ENCODE measurements around the gene SLC38A5.
"Not testable (repeated sequence)": the region's sequence is repeated elsewhere in the genome, so short reads cannot be mapped to it uniquely, and the experiment has no call there.

Gene SLC38A5

DNA sequence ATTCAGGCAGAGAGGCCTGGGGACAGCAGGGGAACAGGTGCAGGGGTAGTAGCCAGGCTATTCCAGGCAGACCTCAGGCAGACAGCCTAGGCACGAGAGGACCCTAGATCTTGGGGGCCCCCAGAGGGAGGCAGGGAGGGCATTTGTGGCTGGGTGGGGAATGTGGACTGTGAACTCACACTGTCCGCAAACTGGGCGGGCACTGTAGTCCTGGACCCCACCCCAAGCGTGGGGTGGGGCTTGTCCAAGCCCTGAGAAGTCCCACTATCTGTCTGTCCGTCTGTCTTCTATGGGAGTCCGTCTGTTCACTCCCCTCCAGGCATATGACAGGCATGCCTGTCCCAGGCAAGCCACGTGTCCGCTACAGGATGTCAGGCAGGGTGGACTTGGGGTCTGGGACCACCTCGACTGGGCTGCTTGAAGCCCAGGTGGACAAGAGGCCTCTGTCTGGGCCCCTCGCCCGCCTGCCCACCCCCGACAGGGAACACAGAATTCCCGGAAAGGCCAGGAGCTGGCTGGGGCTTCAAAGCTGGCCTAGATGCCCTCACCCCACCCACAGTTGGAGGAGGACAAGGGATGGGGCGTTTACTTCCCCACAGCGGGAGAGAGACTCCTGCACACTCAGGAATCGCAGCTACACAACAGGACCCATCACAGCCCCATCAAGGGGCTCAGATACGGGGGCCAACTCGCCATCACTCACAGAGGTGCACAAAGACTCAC is at the start of gene SLC38A5:
Gene SLC38A5, minus strand, starts transcription at position 151 of the 723 bp plus-strand sequence. CDS start 2,336 bp downstream, outside the sequence.
- Histone ChIP-seq H3K36me3 (ENCODE audit: control insufficient read depth, insufficient read depth, low read length) (no peaks in the 10 kb centered on the region; the same call in 1 of the 2 replicates), H3K4me3 (replicated peaks; ENCODE audit: low read depth, low read length) (peak within 1 kb of the TSS; percentile 75), H3K27me3 (replicated peaks; ENCODE audit: control insufficient read depth, insufficient read depth, low read length) (no peaks in the 10 kb centered on the region)
- no peak for DNase-seq (ENCODE audit: extremely low read depth, insufficient read length)
- TF ChIP-seq, protein P1, sequence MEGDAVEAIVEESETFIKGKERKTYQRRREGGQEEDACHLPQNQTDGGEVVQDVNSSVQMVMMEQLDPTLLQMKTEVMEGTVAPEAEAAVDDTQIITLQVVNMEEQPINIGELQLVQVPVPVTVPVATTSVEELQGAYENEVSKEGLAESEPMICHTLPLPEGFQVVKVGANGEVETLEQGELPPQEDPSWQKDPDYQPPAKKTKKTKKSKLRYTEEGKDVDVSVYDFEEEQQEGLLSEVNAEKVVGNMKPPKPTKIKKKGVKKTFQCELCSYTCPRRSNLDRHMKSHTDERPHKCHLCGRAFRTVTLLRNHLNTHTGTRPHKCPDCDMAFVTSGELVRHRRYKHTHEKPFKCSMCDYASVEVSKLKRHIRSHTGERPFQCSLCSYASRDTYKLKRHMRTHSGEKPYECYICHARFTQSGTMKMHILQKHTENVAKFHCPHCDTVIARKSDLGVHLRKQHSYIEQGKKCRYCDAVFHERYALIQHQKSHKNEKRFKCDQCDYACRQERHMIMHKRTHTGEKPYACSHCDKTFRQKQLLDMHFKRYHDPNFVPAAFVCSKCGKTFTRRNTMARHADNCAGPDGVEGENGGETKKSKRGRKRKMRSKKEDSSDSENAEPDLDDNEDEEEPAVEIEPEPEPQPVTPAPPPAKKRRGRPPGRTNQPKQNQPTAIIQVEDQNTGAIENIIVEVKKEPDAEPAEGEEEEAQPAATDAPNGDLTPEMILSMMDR (IDR thresholded peaks at IDR 0.05; ENCODE audit: insufficient read depth, low read length, poor library complexity, severe bottlenecking) = no peak

DNA sequence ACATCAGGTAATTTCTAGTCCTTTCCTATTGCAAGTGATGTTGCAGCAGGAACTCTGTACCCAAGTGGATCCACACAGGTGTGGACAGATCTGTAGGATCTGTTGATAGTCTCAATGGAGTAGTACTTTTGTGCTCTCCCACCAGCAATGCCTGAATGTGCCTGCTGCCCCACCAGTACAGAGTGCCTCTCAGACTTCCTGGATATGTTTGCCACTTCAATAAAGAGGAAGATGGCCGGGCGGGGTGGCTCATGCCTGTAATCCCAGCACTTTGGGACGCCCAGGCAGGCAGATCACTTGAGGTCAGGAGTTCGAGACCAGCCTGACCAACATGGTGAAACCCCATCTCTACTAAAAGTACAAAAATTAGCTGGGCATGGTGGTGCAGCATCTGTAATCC is 49.4 kb upstream of the SLC38A5 start:
- not testable (repeated sequence) for H3K27me3 ChIP-seq (replicated peaks; ENCODE audit: control insufficient read depth, insufficient read depth, low read length); DNase-seq (ENCODE audit: extremely low read depth, insufficient read length); H3K36me3 ChIP-seq (ENCODE audit: control insufficient read depth, insufficient read depth, low read length); H3K4me3 ChIP-seq (replicated peaks; ENCODE audit: low read depth, low read length)

DNA sequence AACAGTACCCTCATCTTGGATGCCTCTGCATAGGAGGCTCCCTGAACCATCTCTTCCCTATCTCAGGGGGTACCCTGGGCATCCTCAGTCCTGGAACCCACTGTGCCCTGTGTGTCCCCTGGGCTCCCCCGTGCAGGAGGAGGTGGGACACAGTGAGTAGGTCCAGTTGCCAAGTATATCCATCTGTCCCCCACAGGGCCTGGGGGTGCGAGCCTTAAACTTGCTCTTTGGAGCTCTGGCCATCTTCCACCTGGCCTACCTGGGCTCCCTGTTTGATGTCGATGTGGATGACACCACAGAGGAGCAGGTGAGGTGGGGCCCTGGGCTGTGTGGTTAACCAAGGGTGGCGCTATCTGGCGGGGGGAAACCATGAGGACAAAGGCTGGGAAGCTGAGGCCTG is 46.9 kb upstream of the SLC38A5 start:
- no peaks in the 10 kb centered on the region; the same call in 1 of the 2 replicates for H3K36me3 ChIP-seq (ENCODE audit: control insufficient read depth, insufficient read depth, low read length)

DNA sequence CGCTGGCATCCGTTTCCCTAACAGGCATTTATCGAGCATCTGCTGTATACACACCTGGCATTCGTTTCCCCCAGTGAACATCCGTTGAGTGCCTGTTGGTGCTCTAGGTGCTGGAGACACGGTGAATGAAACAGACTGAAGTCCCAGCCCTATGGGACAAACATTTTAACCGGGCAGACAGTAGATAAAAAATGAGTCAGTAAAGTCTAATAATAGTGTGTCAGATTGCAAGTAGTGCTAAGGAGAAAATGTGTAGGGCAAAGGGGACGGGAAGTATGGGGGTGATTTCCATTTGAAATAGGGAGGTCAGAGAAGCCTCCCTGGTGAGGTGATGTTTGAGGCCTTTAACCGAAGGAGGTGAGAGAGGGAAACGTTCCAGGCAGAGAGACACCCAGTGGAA is 46.2 kb upstream of the SLC38A5 start:
- no peak for DNase-seq (ENCODE audit: extremely low read depth, insufficient read length)
- Histone ChIP-seq H3K4me3 (replicated peaks; ENCODE audit: low read depth, low read length) (no peak overlapping the region), H3K36me3 (ENCODE audit: control insufficient read depth, insufficient read depth, low read length) (no peaks in the 10 kb centered on the region; the same call in 1 of the 2 replicates), H3K27me3 (replicated peaks; ENCODE audit: control insufficient read depth, insufficient read depth, low read length) (no peaks in the 10 kb centered on the region)
- TF ChIP-seq, protein P1 (IDR thresholded peaks at IDR 0.05; ENCODE audit: insufficient read depth, low read length, poor library complexity, severe bottlenecking) = no peak

More for the DNA sequence above, 46.9 kb upstream of the SLC38A5 start:
- H3K4me3 ChIP-seq (replicated peaks; ENCODE audit: low read depth, low read length) = no peak overlapping the region
- H3K27me3 ChIP-seq (replicated peaks; ENCODE audit: control insufficient read depth, insufficient read depth, low read length) = no peaks in the 10 kb centered on the region
- TF ChIP-seq, protein P1 (IDR thresholded peaks at IDR 0.05; ENCODE audit: insufficient read depth, low read length, poor library complexity, severe bottlenecking) = no peak
- DNase-seq (ENCODE audit: extremely low read depth, insufficient read length) = no peak

DNA sequence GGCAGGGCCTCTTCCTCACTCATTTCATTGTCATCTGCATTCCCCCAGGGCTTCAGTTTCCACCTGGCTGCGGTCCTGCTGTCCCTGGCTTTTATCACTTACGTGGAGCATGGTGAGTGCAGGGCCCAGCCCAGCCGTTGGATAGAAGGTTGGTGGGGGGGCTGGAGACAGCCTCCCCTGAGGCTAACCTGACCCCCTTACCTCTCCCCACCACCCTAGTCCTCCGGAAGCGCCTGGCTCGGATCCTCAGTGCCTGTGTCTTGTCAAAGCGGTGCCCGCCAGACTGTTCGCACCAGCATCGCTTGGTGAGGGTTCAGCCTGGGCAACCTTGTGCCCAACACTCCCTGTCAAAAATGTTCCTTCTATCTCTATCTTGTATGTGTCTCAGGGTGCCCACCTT is 45.8 kb upstream of the SLC38A5 start:
- TF ChIP-seq, protein P1 (IDR thresholded peaks at IDR 0.05; ENCODE audit: insufficient read depth, low read length, poor library complexity, severe bottlenecking) = no peak
- Histone ChIP-seq H3K36me3 (ENCODE audit: control insufficient read depth, insufficient read depth, low read length) (no peaks in the 10 kb centered on the region; the same call in 1 of the 2 replicates), H3K4me3 (replicated peaks; ENCODE audit: low read depth, low read length) (no peak overlapping the region), H3K27me3 (replicated peaks; ENCODE audit: control insufficient read depth, insufficient read depth, low read length) (no peaks in the 10 kb centered on the region)
- no peak for DNase-seq (ENCODE audit: extremely low read depth, insufficient read length)

DNA sequence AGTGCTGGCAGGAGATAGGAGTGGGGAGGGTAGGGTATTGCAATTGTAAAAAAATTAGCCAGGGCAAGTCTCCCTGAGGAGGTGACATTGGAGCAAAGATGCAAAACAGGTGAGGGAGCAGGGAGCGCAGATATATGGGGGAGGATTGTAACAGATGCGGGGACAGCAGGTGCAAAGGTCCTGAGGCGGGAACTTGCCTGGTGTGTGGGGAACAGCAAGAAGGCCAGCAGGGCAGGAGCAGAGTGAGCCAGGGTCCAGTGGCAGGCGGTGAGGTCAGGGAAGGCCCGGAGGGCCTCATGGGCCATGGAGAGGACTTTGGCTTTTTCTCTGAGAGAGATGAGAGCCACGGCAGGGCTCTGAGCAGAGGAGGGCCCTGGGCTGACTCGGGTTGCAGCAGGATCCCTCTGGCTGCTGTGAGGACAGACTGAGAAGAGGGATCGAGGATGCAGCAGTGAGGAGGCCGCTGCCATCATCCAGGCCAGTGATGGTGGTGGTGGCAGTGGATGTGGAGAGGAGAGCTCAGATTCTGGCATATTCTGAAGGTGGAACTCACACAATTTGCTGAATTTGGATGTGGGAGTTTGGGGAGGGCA is 44.9 kb upstream of the SLC38A5 start:
- no peak for DNase-seq (ENCODE audit: extremely low read depth, insufficient read length)
- no peak overlapping the region for H3K4me3 ChIP-seq (replicated peaks; ENCODE audit: low read depth, low read length)
- TF ChIP-seq, protein P1 (IDR thresholded peaks at IDR 0.05; ENCODE audit: insufficient read depth, low read length, poor library complexity, severe bottlenecking) = no peak

More for the DNA sequence above, 44.9 kb upstream of the SLC38A5 start:
- no peaks in the 10 kb centered on the region for H3K27me3 ChIP-seq (replicated peaks; ENCODE audit: control insufficient read depth, insufficient read depth, low read length)
- no peaks in the 10 kb centered on the region; the same call in 1 of the 2 replicates for H3K36me3 ChIP-seq (ENCODE audit: control insufficient read depth, insufficient read depth, low read length)

All from GM06990 (cell line).